GM23338 (cell line): ENCODE measurements around the gene TMEM250.

Experiments used
- CREB1 ChIP-seq: fragments of 250-450 bp; sonication (Bioruptor Pico); IDR thresholded peaks from 2 replicates; pipeline ENCODE4 v1.5.0; 2020; ENCODE audit warnings: low read depth, mild to moderate bottlenecking, moderate library complexity
- CTCF ChIP-seq, 2 experiments: fragments of 200-600 bp in 1 of 2; sonication (generic) in 1 of 2; conservative IDR thresholded peaks; 2 replicates each; pipeline versions ENCODE4 v1.5.1 to v1.6.1; 2016 to 2017; ENCODE audit warnings: antibody characterized with exemption in 2 of 2, low read depth in 2 of 2, mild to moderate bottlenecking in 2 of 2, moderate library complexity in 1 of 2
- ETS1 ChIP-seq: IDR thresholded peaks from 2 replicates; pipeline ENCODE4 v1.6.1; 2016; ENCODE audit warnings: antibody characterized with exemption
- EZH2 ChIP-seq: fragments of 200-600 bp; sonication (generic); IDR thresholded peaks from one replicate; pipeline ENCODE4 v1.8.0; 2017; ENCODE audit warnings: antibody characterized with exemption, mild to moderate bottlenecking, low read depth; ENCODE audit not compliant: unreplicated experiment
- EZH2phosphoT487 ChIP-seq: fragments of 200-600 bp; sonication (generic); IDR thresholded peaks from one replicate; pipeline ENCODE4 v1.8.1; 2018; ENCODE audit warnings: antibody characterized with exemption; ENCODE audit not compliant: unreplicated experiment
- JUNB ChIP-seq: IDR thresholded peaks from one replicate; pipeline ENCODE4 v1.6.1; 2016; ENCODE audit warnings: antibody characterized with exemption; ENCODE audit not compliant: unreplicated experiment
- POLR2AphosphoS5 ChIP-seq: IDR thresholded peaks from 2 replicates; pipeline ENCODE4 v1.6.1; 2016; ENCODE audit warnings: antibody characterized with exemption, low read depth
- REST ChIP-seq: IDR thresholded peaks from one replicate; pipeline ENCODE4 v1.6.1; 2018; ENCODE audit warnings: antibody characterized with exemption; ENCODE audit not compliant: unreplicated experiment
- ZNF331 ChIP-seq: fragments of 250-450 bp; sonication (Bioruptor Pico); IDR thresholded peaks from 2 replicates; pipeline ENCODE4 v1.5.0; 2020; ENCODE audit warnings: low read depth, mild to moderate bottlenecking, moderate library complexity

GRCh38 chr9:136090056-136090735, 28.5 kb downstream of the TMEM250 start:
- TF ChIP-seq CTCF (conservative IDR thresholded peaks at IDR 0.05; ENCODE audit: low read depth in 2 of 2) (no peak), POLR2AphosphoS5 (no peak), EZH2 (no peak), ETS1 (no peak), EZH2phosphoT487 (no peak), REST (no peak), ZNF331 (no peak), JUNB (no peak), CREB1 (CRISPR knock-in tag) (no peak)
